ENCODE measurements around the gene ADK. TPM values are rescaled to one million over a fixed set of nuclear protein-coding genes. Genes with fewer than 3 reads are reported as not detected.

Gene ADK
- total and polyA plus RNA-seq, 2 donors (not counting 3 experiments of a cell fraction or from before 2014, with no cell fraction given) = 11.7 to 46.5 TPM

DNA sequence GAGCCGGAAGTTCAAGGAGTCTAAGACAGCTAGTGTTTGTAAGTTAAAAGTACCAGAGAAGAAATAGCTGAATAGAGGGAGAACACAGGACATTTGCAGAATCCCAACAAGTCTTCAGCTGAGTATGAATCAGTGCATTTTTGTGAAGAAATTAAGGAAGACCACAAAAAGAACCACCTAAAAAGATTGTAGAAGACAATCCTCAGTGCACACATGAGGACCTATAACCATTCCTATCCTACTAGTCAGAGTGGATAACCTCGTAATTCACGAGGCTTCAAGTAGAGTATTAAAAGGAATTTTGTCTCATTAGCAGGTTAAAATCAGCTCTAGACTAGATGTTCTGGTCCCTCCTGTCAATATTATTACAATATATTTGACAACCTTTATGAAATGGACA lies 380.0 kb downstream of the ADK start:
- Histone ChIP-seq H3K27ac (ENCODE audit: insufficient read depth, low read depth, low read length) (no peak overlapping the region), H3K9me3 (replicated peaks; ENCODE audit: control insufficient read depth, insufficient read depth, low read length) (no peaks in the 10 kb centered on the region), H3K79me2 (ENCODE audit: control insufficient read depth, insufficient read depth, low read length) (no peaks in the 10 kb centered on the region), H3K27me3 (ENCODE audit: control insufficient read depth in 2 of 2, insufficient read depth in 2 of 2, low read length in 2 of 2) (no peaks in the 10 kb centered on the region), H4K20me1 (replicated peaks; ENCODE audit: control insufficient read depth, extremely low read depth, insufficient read depth, low read length) (no peaks in the 10 kb centered on the region), H3K36me3 (ENCODE audit: control insufficient read depth in 2 of 2, extremely low read depth in 1 of 2, insufficient read depth in 2 of 2, low read length in 2 of 2) (no peaks in the 10 kb centered on the region), H3K4me3 (replicated peaks in 1 of 3; ENCODE audit: insufficient read depth in 1 of 3, low read depth in 1 of 3, low read length in 3 of 3) (no peak overlapping the region), H3K4me1 (ENCODE audit: control insufficient read depth, extremely low read depth, insufficient read depth, low read length) (no peaks in the 10 kb centered on the region), H3K9me1 (replicated peaks; ENCODE audit: control insufficient read depth, extremely low read depth, insufficient read depth, low read length) (no peaks in the 10 kb centered on the region), H3K4me2 (ENCODE audit: insufficient read depth, low read length) (no peak overlapping the region), H2AFZ (ENCODE audit: low read depth, low read length) (no peak overlapping the region), H3K9ac (replicated peaks; ENCODE audit: extremely low read depth, insufficient read depth, low read length) (no peak overlapping the region)
- no TSS peak for BruUV-seq (replicated peaks)
- DNase-seq (ENCODE audit: low read depth, low spot score) (no peak), FAIRE-seq (no peak)
- POLR2A ChIA-PET = no interaction called here
- dilution Hi-C loops (cut with MboI; ENCODE audit: extremely low pct_ligation_motif_present, low sequenced_read_pairs) (no loop called here), intact Hi-C loops (cut with micrococcal nuclease) (no loop called here)
- CTCF ChIA-PET = no interaction called here
- no peak for TF ChIP-seq MYC (IDR thresholded peaks at IDR 0.05; ENCODE audit: low read depth, low read length)

DNA sequence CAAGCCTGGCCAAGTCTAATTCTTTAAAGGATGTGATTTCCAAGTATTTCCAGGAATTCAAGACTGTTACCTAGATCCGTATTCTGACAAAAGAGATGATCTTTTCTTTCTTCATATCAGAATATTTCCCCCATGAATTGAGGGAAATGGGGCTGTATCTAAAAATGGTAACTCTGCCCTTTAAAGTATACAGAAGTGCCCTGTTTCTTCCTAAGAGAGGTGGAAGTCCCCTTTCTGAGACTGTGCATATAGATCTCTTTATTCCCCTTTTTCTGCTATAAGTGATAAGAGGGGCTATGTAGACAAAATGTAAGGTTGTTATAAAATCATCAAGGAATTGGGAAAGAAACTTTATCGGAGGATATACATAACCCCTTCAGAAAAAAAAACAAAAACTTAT lies 388.3 kb downstream of the ADK start:
- H3K79me2 ChIP-seq (ENCODE audit: control insufficient read depth, insufficient read depth, low read length) = no peaks in the 10 kb centered on the region
- POLR2A ChIA-PET = no interaction called here
- H3K9ac ChIP-seq (replicated peaks; ENCODE audit: extremely low read depth, insufficient read depth, low read length) = no peak overlapping the region
- no peak overlapping the region for H3K4me2 ChIP-seq (ENCODE audit: insufficient read depth, low read length)
- H4K20me1 ChIP-seq (replicated peaks; ENCODE audit: control insufficient read depth, extremely low read depth, insufficient read depth, low read length) = no peaks in the 10 kb centered on the region
- no peaks in the 10 kb centered on the region for H3K27me3 ChIP-seq (ENCODE audit: control insufficient read depth in 2 of 2, insufficient read depth in 2 of 2, low read length in 2 of 2)
- no peak overlapping the region for H3K27ac ChIP-seq (ENCODE audit: insufficient read depth, low read depth, low read length)
- no peaks in the 10 kb centered on the region for H3K9me1 ChIP-seq (replicated peaks; ENCODE audit: control insufficient read depth, extremely low read depth, insufficient read depth, low read length)
- FAIRE-seq = no peak
- BruUV-seq (replicated peaks) = no TSS peak
- peaks cover 3% of the 10 kb centered on the region for H3K4me1 ChIP-seq (ENCODE audit: control insufficient read depth, extremely low read depth, insufficient read depth, low read length)
- DNase-seq (ENCODE audit: low read depth, low spot score) = no peak
- TF ChIP-seq, protein P1, sequence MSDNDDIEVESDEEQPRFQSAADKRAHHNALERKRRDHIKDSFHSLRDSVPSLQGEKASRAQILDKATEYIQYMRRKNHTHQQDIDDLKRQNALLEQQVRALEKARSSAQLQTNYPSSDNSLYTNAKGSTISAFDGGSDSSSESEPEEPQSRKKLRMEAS (IDR thresholded peaks at IDR 0.05; ENCODE audit: insufficient read depth, insufficient read length) = no peak
- no peak for TF ChIP-seq MYC (IDR thresholded peaks at IDR 0.05; ENCODE audit: low read depth, low read length)
- TF ChIP-seq, protein P2, sequence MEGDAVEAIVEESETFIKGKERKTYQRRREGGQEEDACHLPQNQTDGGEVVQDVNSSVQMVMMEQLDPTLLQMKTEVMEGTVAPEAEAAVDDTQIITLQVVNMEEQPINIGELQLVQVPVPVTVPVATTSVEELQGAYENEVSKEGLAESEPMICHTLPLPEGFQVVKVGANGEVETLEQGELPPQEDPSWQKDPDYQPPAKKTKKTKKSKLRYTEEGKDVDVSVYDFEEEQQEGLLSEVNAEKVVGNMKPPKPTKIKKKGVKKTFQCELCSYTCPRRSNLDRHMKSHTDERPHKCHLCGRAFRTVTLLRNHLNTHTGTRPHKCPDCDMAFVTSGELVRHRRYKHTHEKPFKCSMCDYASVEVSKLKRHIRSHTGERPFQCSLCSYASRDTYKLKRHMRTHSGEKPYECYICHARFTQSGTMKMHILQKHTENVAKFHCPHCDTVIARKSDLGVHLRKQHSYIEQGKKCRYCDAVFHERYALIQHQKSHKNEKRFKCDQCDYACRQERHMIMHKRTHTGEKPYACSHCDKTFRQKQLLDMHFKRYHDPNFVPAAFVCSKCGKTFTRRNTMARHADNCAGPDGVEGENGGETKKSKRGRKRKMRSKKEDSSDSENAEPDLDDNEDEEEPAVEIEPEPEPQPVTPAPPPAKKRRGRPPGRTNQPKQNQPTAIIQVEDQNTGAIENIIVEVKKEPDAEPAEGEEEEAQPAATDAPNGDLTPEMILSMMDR (IDR thresholded peaks at IDR 0.05; ENCODE audit: extremely low read depth in 1 of 2, insufficient read depth in 1 of 2, low read depth in 1 of 2, low read length in 2 of 2) = no peak
- no peak for TF ChIP-seq POLR2AphosphoS5 (IDR thresholded peaks at IDR 0.05; ENCODE audit: insufficient read depth, low read depth, low read length)
- TF ChIP-seq POLR2A (IDR thresholded peaks at IDR 0.05; ENCODE audit: low read depth, low read length) = no peak
- no peak for TF ChIP-seq JUN (IDR thresholded peaks at IDR 0.05; ENCODE audit: borderline replicate concordance, insufficient read depth, insufficient read length, low read depth)
- H3K4me3 ChIP-seq (replicated peaks in 1 of 3; ENCODE audit: insufficient read depth in 1 of 3, low read depth in 1 of 3, low read length in 3 of 3) = no peak overlapping the region
- H3K36me3 ChIP-seq (ENCODE audit: control insufficient read depth in 2 of 2, extremely low read depth in 1 of 2, insufficient read depth in 2 of 2, low read length in 2 of 2) = no peaks in the 10 kb centered on the region
- intact Hi-C loops (cut with micrococcal nuclease) = no loop called here
- H3K9me3 ChIP-seq (replicated peaks; ENCODE audit: control insufficient read depth, insufficient read depth, low read length) = no peaks in the 10 kb centered on the region
- no peak overlapping the region for H2AFZ ChIP-seq (ENCODE audit: low read depth, low read length)
- dilution Hi-C loops (cut with MboI; ENCODE audit: extremely low pct_ligation_motif_present, low sequenced_read_pairs) = no loop called here
- CTCF ChIA-PET = interaction anchor here (0.9 kb wide), 1 partner anchor 21 kb away, joined by 3 read pairs; no protein-coding TSS in a partner anchor

Data from endothelial cell of umbilical vein (primary cell).